Vagina (tissue), 2 donors: ENCODE measurements around the gene SCARB2. TPM values are rescaled to one million over a fixed set of nuclear protein-coding genes. Genes with fewer than 3 reads are reported as not detected.

Experiments
- DNase-seq, 2 donors: peaks; one replicate each; pipeline ENCODE4 v3.0.0-alpha.2; 2017; ENCODE audit errors: extremely low spot score in 2 of 2
- H3K27ac ChIP-seq: fragments of 200-600 bp; sonication (generic); one replicate; pipeline ENCODE4 v1.5.1; 2019
- H3K27me3 ChIP-seq: fragments of 200-600 bp; sonication (generic); one replicate; pipeline ENCODE4 v1.5.1; 2019
- H3K36me3 ChIP-seq, 2 donors: fragments of 200-600 bp; sonication (generic); one replicate each; pipeline ENCODE4 v1.5.1; 2017 to 2019
- H3K4me1 ChIP-seq: fragments of 200-600 bp; sonication (generic); one replicate; pipeline ENCODE4 v1.5.1; 2019
- H3K4me3 ChIP-seq, 2 donors: fragments of 200-600 bp; sonication (generic); 1 replicate in 1 of 2; 2 replicates in 1 of 2; pipeline ENCODE4 v1.5.1; 2016 to 2019
- H3K9me3 ChIP-seq: fragments of 200-600 bp; sonication (generic); one replicate; pipeline ENCODE4 v1.5.1; 2019
- CTCF ChIP-seq, 3 experiments: fragments of 450-650 bp in 2 of 3; fragments of 200-600 bp in 1 of 3; sonication (generic) in 1 of 3; IDR thresholded peaks; one replicate each; pipeline ENCODE4 v1.5.1; 2017 to 2019; ENCODE audit warnings: antibody characterized with exemption in 3 of 3, mild to moderate bottlenecking in 2 of 3, moderate library complexity in 2 of 3
- POLR2A ChIP-seq, 2 donors: fragments of 450-650 bp; IDR thresholded peaks; one replicate each; pipeline ENCODE4 v1.6.1; 2017; ENCODE audit warnings: antibody characterized with exemption in 2 of 2, mild to moderate bottlenecking in 2 of 2, moderate library complexity in 2 of 2
- POLR2AphosphoS5 ChIP-seq, 2 donors: sonication (generic); formaldehyde crosslinking; IDR thresholded peaks; one replicate each; pipeline ENCODE4 v1.9.0; 2017; ENCODE audit warnings: antibody characterized with exemption in 2 of 2, mild to moderate bottlenecking in 2 of 2, low read depth in 1 of 2; ENCODE audit not compliant: insufficient read depth in 1 of 2
- intact Hi-C: fragments of 100-400 bp; cut with DNase I; formaldehyde crosslinking; loops from one replicate; pipeline ENCODE4 v1.15.1; 2023
- total RNA-seq: library from RNA; depleted of rRNA; stranded (reverse); fragments of >200 nt; gene quantifications from one replicate; pipeline ENCODE4 v1.2.3, GENCODE V29; 2016

The SCARB2 gene
- total RNA-seq, 1 donor from 2014 or later: 156 TPM

GRCh38 chr4:76235915-76236314 is 22.3 kb upstream of the SCARB2 start:
- no peak for DNase-seq
- TF ChIP-seq POLR2A (IDR thresholded peaks at IDR 0.05) (no peak), POLR2AphosphoS5 (IDR thresholded peaks at IDR 0.05; ENCODE audit: insufficient read depth in 1 of 2, low read depth in 1 of 2) (peak in 1 of 2 donors; percentile 66), CTCF (IDR thresholded peaks at IDR 0.05) (no peak)
- Histone ChIP-seq H3K27ac (no peak overlapping the region), H3K27me3 (no peaks in the 10 kb centered on the region), H3K36me3 (no peaks in the 10 kb centered on the region), H3K4me1 (peaks cover 18% of the 10 kb centered on the region), H3K9me3 (no peaks in the 10 kb centered on the region), H3K4me3 (no peak overlapping the region)
- intact Hi-C loops: no loop called here

- intact Hi-C loops: no loop called here
These were observed 21.8 kb upstream of the SCARB2 start for GRCh38 chr4:76235407-76235806.

GRCh38 chr4:76234679-76235044 is 21.0 kb upstream of the SCARB2 start:
- Histone ChIP-seq H3K4me1 (peaks cover 18% of the 10 kb centered on the region), H3K9me3 (no peaks in the 10 kb centered on the region), H3K36me3 (no peaks in the 10 kb centered on the region), H3K27ac (peak overlapping the region; percentile 50), H3K27me3 (no peaks in the 10 kb centered on the region), H3K4me3 (no peak overlapping the region)
- DNase-seq: no peak
- TF ChIP-seq POLR2A (IDR thresholded peaks at IDR 0.05): no peak
- TF ChIP-seq POLR2AphosphoS5 (IDR thresholded peaks at IDR 0.05; ENCODE audit: insufficient read depth in 1 of 2, low read depth in 1 of 2): no peak
- no peak for TF ChIP-seq CTCF (IDR thresholded peaks at IDR 0.05)
- intact Hi-C loops: no loop called here

More at GRCh38 chr4:76235407-76235806, 21.8 kb upstream of the SCARB2 start:
- no peaks in the 10 kb centered on the region for H3K9me3 ChIP-seq
- no peak overlapping the region for H3K4me3 ChIP-seq
- H3K27ac ChIP-seq: no peak overlapping the region
- H3K4me1 ChIP-seq: peaks cover 18% of the 10 kb centered on the region
- no peaks in the 10 kb centered on the region for H3K27me3 ChIP-seq
- DNase-seq: no peak
- H3K36me3 ChIP-seq: no peaks in the 10 kb centered on the region
- TF ChIP-seq POLR2AphosphoS5 (IDR thresholded peaks at IDR 0.05; ENCODE audit: insufficient read depth in 1 of 2, low read depth in 1 of 2) (no peak), CTCF (IDR thresholded peaks at IDR 0.05) (no peak), POLR2A (IDR thresholded peaks at IDR 0.05) (no peak)

GRCh38 chr4:76233967-76234678 is 20.5 kb upstream of the SCARB2 start:
- no peak overlapping the region for H3K4me3 ChIP-seq
- intact Hi-C loops: no loop called here

More at GRCh38 chr4:76233967-76234678, 20.5 kb upstream of the SCARB2 start:
- H3K4me1 ChIP-seq: peaks cover 18% of the 10 kb centered on the region
- no peak for DNase-seq
- TF ChIP-seq POLR2A (IDR thresholded peaks at IDR 0.05) (no peak), CTCF (IDR thresholded peaks at IDR 0.05) (no peak), POLR2AphosphoS5 (IDR thresholded peaks at IDR 0.05; ENCODE audit: insufficient read depth in 1 of 2, low read depth in 1 of 2) (no peak)
- no peaks in the 10 kb centered on the region for H3K36me3 ChIP-seq
- no peaks in the 10 kb centered on the region for H3K27me3 ChIP-seq
- peak overlapping the region; percentile 50 for H3K27ac ChIP-seq
- H3K9me3 ChIP-seq: no peaks in the 10 kb centered on the region
